ENCODE data around the gene MCRIP1.
"Not testable (repeated sequence)": the region's sequence is repeated elsewhere in the genome, so short reads cannot be mapped to it uniquely, and the experiment has no call there.

The MCRIP1 gene

DNA sequence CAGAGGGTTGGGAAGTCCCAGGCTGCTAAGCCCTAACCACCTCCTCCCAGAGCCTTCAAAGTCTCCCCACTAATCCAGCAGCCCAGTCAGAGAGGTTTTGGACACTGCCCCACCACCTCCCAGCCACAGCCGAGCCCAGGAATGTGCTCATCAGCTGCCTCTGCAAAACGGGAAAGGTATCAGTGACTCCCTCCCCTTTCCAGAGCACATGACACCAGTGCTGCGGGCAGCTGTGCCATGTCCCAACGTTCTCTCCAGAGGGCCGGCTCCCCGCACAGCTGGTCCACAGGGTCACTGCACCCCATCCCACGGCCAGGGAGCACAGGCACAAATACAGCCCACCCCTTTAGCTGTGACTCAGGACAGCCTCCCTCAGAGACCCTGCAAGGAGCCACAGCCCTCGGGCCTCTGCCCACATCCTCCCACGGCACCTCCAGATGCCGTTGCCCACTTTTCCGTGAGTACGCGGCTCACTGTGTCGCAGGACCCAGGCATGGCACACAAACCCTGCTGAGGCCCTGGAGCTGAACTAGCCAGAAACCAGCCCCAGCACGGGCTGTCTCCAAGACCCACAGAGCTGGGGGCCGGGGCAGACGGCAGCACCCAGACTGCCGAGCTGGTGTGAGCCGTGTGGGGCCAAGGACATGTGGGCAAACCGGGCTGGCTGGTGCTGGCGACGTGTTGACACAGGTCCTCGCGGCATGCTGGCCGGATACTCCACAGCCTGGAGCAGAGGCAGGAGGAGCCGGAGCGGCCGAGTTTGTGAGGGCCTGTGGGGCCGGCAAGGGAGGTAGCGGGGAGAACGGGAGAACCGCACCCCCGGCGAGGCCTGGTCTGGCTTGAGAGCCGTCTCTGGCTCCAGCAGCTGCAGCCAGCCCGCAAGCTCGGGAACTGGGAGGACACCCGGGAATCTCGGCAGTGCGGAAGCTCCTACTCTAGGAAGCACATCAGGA is 8.0 kb upstream of the MCRIP1 start:
- DNase-seq (ENCODE audit: low spot score) = peak; percentile 17

GRCh38 chr17:81840059-81840458 is 7.0 kb upstream of the MCRIP1 start:
- DNase-seq (ENCODE audit: low spot score) = not testable (repeated sequence)

DNA sequence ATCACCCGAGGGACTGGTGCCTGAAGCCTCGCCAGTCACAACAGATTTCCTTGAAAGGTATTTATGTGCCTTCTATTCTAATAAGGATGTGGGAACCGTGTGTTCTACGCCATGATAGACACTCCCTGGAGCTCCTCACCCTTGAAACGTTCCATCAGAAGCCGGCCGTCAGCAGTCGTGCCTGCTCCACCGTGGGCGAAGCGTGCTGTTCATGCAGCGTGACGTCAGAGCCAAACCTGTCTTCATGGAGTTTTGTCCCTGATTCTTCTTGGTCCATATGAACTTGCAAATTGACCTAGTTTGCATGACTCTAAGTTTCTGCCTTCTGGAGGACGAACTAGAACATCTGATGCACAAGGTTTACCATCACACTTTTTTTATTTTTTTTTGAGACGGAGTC is 6.2 kb upstream of the MCRIP1 start:
- no peak for DNase-seq (ENCODE audit: low spot score)

GRCh38 chr17:81838753-81839255 is 5.7 kb upstream of the MCRIP1 start:
- DNase-seq (ENCODE audit: low spot score) = no peak

DNA sequence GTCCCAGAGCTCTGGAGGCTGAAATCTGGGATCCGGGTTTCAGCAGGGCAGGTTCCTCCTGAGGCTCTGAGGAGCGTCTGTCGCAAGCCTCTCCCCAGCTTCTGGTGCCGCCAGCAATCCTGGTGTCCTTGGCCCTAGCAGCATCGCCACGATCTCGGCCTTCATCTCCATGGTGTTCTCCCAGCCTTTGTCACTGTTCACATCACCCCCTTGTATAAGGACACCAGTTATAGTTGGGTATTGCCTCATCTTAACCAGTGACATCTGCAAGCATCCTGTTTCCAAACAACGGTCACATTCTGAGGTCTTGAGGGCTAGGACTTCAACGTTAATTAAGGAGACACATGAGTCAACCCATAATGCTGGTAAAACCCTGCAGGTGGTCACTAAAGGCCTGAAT is 4.5 kb upstream of the MCRIP1 start:
- no peak for DNase-seq (ENCODE audit: low spot score)

- DNase-seq (ENCODE audit: low spot score) = no peak
These were observed 1.8 kb upstream of the MCRIP1 start, which contains the start of gene PPP1R27 for GRCh38 chr17:81834831-81835267. TSS of gene PPP1R27 (minus strand) at chr17:81835050. CDS start at chr17:81834953, 97 bp downstream.

- no peak for DNase-seq (ENCODE audit: low spot score)
These were observed 1.1 kb upstream of the MCRIP1 start for GRCh38 chr17:81833921-81834830.

GRCh38 chr17:81832608-81833159 is 407 bp downstream of the MCRIP1 start:
- DNase-seq (ENCODE audit: low spot score) = no peak

GRCh38 chr17:81831957-81832607 is 1.0 kb downstream of the MCRIP1 start:
- DNase-seq (ENCODE audit: low spot score) = no peak

- no peak for DNase-seq (ENCODE audit: low spot score)
These were observed 1.5 kb downstream of the MCRIP1 start for GRCh38 chr17:81831563-81831956.

DNA sequence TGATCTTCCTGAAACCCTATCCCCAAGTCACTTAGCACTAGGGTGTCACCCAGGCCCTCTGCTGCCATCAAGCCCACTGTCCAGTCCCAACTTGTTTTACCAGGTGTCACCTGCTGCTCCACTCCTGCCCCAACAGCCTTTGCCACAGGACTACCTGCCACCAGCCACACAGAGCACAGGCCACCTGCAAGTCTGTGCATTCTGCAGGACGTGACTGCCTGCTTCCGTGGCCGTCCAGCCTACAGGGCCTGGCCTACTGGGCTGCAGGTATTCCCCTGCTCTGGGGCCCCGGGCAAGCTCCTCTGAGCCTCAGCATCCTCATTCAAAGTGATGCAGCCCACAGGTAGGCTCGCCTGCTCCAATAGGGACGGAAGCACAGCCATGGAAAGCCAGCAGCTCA is 3.2 kb downstream of the MCRIP1 start:
- DNase-seq (ENCODE audit: low spot score) = no peak

DNA sequence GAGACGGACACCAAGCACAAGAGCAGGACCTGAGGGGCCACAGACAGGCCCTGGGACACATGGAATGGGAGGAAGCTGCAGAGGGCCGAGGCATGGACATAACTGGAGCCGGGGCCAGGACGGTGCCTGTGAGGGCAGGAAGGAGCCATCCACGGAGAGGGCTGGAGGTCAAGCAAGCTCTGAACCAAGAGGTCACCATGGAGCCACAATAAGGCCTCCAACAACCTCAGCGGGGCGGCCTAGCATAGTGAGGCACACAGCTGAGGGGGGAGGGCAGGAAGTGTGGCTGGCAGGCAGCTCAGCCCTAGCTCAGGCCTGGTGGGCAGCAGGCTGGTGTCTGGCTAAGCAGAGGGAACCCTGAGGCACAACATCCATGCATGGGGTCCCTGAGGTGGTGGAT is 4.4 kb downstream of the MCRIP1 start:
- no peak for DNase-seq (ENCODE audit: low spot score)

- DNase-seq (ENCODE audit: low spot score) = no peak
These were observed 7.1 kb downstream of the MCRIP1 start for GRCh38 chr17:81825841-81826466.

DNA sequence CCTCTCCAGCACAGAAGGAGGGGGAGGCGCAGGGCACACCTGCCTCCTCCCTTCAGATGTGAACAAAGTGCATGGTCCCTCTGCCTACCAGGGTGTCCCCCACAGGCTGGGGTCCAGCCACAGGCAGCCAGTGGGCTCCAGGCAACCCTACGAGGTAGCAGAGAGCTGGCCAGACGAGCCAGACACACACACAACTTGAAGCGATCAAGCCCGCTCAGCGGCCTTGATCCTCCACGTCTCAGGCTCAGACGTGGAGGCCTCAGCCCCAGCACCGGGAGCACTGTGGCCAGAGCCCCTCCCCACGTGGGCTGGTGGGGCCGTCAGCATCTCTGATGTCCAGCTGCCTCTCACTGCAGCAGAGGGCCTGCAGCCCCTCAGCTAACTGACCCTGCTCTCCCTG is 8.5 kb downstream of the MCRIP1 start:
- no peak for DNase-seq (ENCODE audit: low spot score)

- DNase-seq (ENCODE audit: low spot score) = no peak
These were observed 9.1 kb downstream of the MCRIP1 start for GRCh38 chr17:81823820-81824550.

- no peak for DNase-seq (ENCODE audit: low spot score)
These were observed 9.9 kb downstream of the MCRIP1 start for GRCh38 chr17:81822996-81823819.

DNA sequence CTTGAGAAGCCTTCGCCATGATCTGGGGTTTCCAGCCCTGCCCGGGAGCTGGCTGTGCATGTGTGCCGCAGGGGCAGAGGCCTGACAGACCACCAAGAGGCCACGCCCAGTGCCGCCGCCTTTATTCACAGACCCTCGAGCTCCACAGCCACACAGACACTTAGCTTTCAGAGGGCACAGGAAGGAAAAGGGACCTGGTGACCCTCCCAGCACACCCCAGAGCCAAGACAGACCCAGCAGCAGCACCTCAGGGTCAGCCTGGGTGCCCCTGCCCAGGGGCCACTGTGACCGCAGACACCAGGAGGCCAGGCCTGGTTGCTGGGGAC is 10.8 kb downstream of the MCRIP1 start:
- DNase-seq (ENCODE audit: low spot score) = no peak

DNA sequence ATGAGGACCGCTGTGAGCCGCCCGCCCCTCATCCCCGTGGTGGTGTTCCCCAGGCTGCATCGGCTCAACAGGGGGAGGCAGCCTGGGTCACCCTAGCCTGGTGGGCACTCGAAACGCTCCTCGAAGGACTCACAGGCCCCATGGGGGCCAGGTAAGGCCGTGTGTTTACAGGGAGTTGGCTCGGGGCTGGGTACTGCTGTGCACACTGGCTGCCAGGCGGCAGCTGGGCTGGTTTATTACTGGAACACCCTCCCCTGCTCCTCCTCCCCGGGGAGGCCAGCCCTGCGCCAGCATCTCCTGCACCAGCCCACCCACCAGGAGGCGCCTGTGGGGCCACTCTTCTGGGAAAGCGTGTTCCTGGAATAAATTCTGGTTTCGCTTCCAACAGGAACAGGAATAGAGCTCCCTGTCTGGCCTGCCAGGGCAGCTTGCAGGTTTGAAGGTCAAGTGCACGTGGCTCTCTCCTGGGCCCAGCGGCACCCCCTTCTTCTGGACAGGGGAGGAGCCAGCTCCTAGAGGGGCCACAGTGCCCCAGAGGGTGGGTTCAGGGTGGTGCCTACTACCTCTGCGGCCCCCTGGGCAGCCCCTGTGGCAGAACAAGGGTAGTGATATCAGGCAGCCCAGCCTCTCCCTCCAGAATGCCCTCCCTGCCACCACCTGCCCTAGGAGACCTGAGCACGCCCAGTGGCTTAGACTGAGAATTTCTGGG is 11.3 kb downstream of the MCRIP1 start:
- peak; percentile 85 for DNase-seq (ENCODE audit: low spot score)

GRCh38 chr17:81821147-81821546 is 11.9 kb downstream of the MCRIP1 start:
- DNase-seq (ENCODE audit: low spot score) = no peak

Data from iPS-NIHi11 (cell line).